ENCODE results near the gene SASH1.

- TF ChIP-seq CTCF (IDR thresholded peaks at IDR 0.05) (no peak), POLR2AphosphoS5 (IDR thresholded peaks at IDR 0.05; ENCODE audit: low read depth, low read length) (no peak)
These were observed 24.9 kb upstream of the SASH1 start for GRCh38 chr6:148317739-148318138.
